Neural cell (in vitro differentiated cells): ENCODE measurements around the gene VPS13D. TPM values are rescaled to one million over a fixed set of nuclear protein-coding genes. Genes with fewer than 3 reads are reported as not detected.
"Not testable (repeated sequence)": the region's sequence is repeated elsewhere in the genome, so short reads cannot be mapped to it uniquely, and the experiment has no call there.

Source experiments
- H2AFZ ChIP-seq: fragments of 200-600, 300-800 bp; sonication (generic), shearing (Covaris generic); 2 replicates; pipeline ENCODE4 v1.6.0; 2014; ENCODE audit warnings: low read depth, mild to moderate bottlenecking, antibody characterized with exemption, low read length, moderate library complexity
- H3F3A ChIP-seq: fragments of 200-600 bp; shearing (Covaris generic); 2 replicates; pipeline ENCODE4 v1.6.1; 2016; ENCODE audit warnings: mild to moderate bottlenecking, moderate library complexity, mixed read lengths, antibody characterized with exemption, low read length; ENCODE audit not compliant: insufficient read depth, poor library complexity, severe bottlenecking
- H3K27ac ChIP-seq: fragments of 200-600, 300-800 bp; sonication (generic), shearing (Covaris generic); 2 replicates; pipeline ENCODE4 v1.5.1; 2014; ENCODE audit warnings: mild to moderate bottlenecking, low read length, moderate library complexity
- H3K27me3 ChIP-seq: fragments of 300-800, 200-600 bp; sonication (generic), shearing (Covaris generic); 2 replicates; pipeline ENCODE4 v1.6.0; 2014; ENCODE audit warnings: mild to moderate bottlenecking, low read depth, low read length, moderate library complexity; ENCODE audit not compliant: insufficient read depth
- H3K36me3 ChIP-seq: fragments of 300-800, 200-600 bp; sonication (generic), shearing (Covaris generic); 2 replicates; pipeline ENCODE4 v1.5.1; 2014; ENCODE audit warnings: mild to moderate bottlenecking, antibody characterized with exemption, low read length, moderate library complexity; ENCODE audit not compliant: insufficient read depth
- H3K4me2 ChIP-seq: fragments of 300-800, 200-600 bp; sonication (generic), shearing (Covaris generic); 2 replicates; pipeline ENCODE4 v1.6.0; 2014; ENCODE audit warnings: mild to moderate bottlenecking, low read length
- H3K4me3 ChIP-seq: fragments of 300-800, 200-600 bp; sonication (generic), shearing (Covaris generic); 2 replicates; pipeline ENCODE4 v1.5.1; 2014; ENCODE audit warnings: mild to moderate bottlenecking, low read length, moderate library complexity
- H3K79me2 ChIP-seq: fragments of 200-600 bp; shearing (Covaris generic); replicated peaks from 2 replicates; pipeline ENCODE4 v1.6.0; 2014; ENCODE audit warnings: mild to moderate bottlenecking, low read length, moderate library complexity; ENCODE audit not compliant: insufficient read depth
- H3K9ac ChIP-seq: fragments of 300-800, 200-600 bp; sonication (generic), shearing (Covaris generic); 2 replicates; pipeline ENCODE4 v1.6.1; 2016; ENCODE audit warnings: mild to moderate bottlenecking, low read length, mixed read lengths
- H3K9me2 ChIP-seq: fragments of 200-600 bp; shearing (Covaris generic); 2 replicates; pipeline ENCODE4 v1.6.1; 2016; ENCODE audit warnings: mild to moderate bottlenecking, low read length, mixed read lengths; ENCODE audit not compliant: insufficient read depth
- H3K9me3 ChIP-seq: fragments of 200-600, 300-800 bp; sonication (generic), shearing (Covaris generic); 2 replicates; pipeline ENCODE4 v1.6.1; 2016; ENCODE audit warnings: mild to moderate bottlenecking, mixed run types, low read length, moderate library complexity, mixed read lengths
- H4K20me1 ChIP-seq: fragments of 200-600 bp; shearing (Covaris generic); 2 replicates; pipeline ENCODE4 v1.6.1; 2016; ENCODE audit warnings: mild to moderate bottlenecking, mixed run types; ENCODE audit not compliant: insufficient read depth
- EP300 ChIP-seq: fragments of 450-650 bp; conservative IDR thresholded peaks from 2 replicates; pipeline ENCODE4 v1.6.1; 2014; ENCODE audit warnings: antibody characterized with exemption, mild to moderate bottlenecking, moderate library complexity; ENCODE audit not compliant: poor library complexity, severe bottlenecking
- EZH2 ChIP-seq: fragments of 200-600, 300-800 bp; shearing (Covaris generic), sonication (generic); IDR thresholded peaks from 2 replicates; pipeline ENCODE4 v1.6.1; 2014; ENCODE audit warnings: antibody characterized with exemption, low read length, borderline replicate concordance, mild to moderate bottlenecking; ENCODE audit not compliant: insufficient read depth, poor library complexity, severe bottlenecking
- MXI1 ChIP-seq: fragments of 450-650 bp; conservative IDR thresholded peaks from 2 replicates; pipeline ENCODE4 v1.6.1; 2014; ENCODE audit warnings: antibody characterized with exemption, mild to moderate bottlenecking; ENCODE audit not compliant: poor library complexity, severe bottlenecking
- POLR2AphosphoS5 ChIP-seq: IDR thresholded peaks from 2 replicates; pipeline ENCODE4 v1.6.1; 2012
- RAD21 ChIP-seq: fragments of 450-650 bp; conservative IDR thresholded peaks from 2 replicates; pipeline ENCODE4 v1.6.1; 2014; ENCODE audit warnings: antibody characterized with exemption, mild to moderate bottlenecking, moderate library complexity
- REST ChIP-seq: IDR thresholded peaks from 2 replicates; pipeline ENCODE4 v1.6.1; 2012; ENCODE audit warnings: borderline replicate concordance
- SMC3 ChIP-seq: fragments of 450-650 bp; conservative IDR thresholded peaks from 2 replicates; pipeline ENCODE4 v1.6.1; 2014; ENCODE audit warnings: antibody characterized with exemption, mild to moderate bottlenecking, moderate library complexity; ENCODE audit not compliant: poor library complexity
- TAF1 ChIP-seq: IDR thresholded peaks from 2 replicates; pipeline ENCODE4 v1.6.1; 2012; ENCODE audit warnings: low read depth
- polyA plus RNA-seq: library from polyadenylated mRNA; depleted of rRNA; stranded (reverse); fragments of >200 nt; gene quantifications from 2 replicates; pipeline ENCODE4 v1.2.3, GENCODE V29; 2014

Gene VPS13D
- polyA plus RNA-seq, 1 donor from 2014 or later: 24.5 TPM

- H3K79me2 ChIP-seq: no peaks in the 10 kb centered on the region
- no peaks in the 10 kb centered on the region for H3K36me3 ChIP-seq
- no peak overlapping the region for H3K9ac ChIP-seq
- no peak for TF ChIP-seq EP300
- TF ChIP-seq MXI1: no peak
- no peak for TF ChIP-seq EZH2
- no peak for TF ChIP-seq RAD21
- TF ChIP-seq POLR2AphosphoS5: no peak
- TF ChIP-seq REST: no peak
- TF ChIP-seq SMC3: no peak
- no peak for TF ChIP-seq TAF1
- no peak overlapping the region for H3K4me2 ChIP-seq
- no peaks in the 10 kb centered on the region for H3K9me3 ChIP-seq
- H3K27ac ChIP-seq: no peak overlapping the region
- no peaks in the 10 kb centered on the region for H3K27me3 ChIP-seq
- no peak overlapping the region for H3K4me3 ChIP-seq
- no peaks in the 10 kb centered on the region for H4K20me1 ChIP-seq
- H3K9me2 ChIP-seq: no peaks in the 10 kb centered on the region
- H2AFZ ChIP-seq: no peak overlapping the region
- H3F3A ChIP-seq: no peaks in the 10 kb centered on the region
Measured at GRCh38 chr1:12537906-12538461, 308.2 kb downstream of the VPS13D start.

- not testable (repeated sequence) for H3K27ac ChIP-seq, H3F3A ChIP-seq, H4K20me1 ChIP-seq, H3K9ac ChIP-seq, H2AFZ ChIP-seq, H3K4me2 ChIP-seq, H3K9me2 ChIP-seq, H3K9me3 ChIP-seq, H3K36me3 ChIP-seq, H3K4me3 ChIP-seq, H3K79me2 ChIP-seq, H3K27me3 ChIP-seq
Measured at GRCh38 chr1:12538536-12538935, 308.7 kb downstream of the VPS13D start.

- Histone ChIP-seq H3K9me3 (no peaks in the 10 kb centered on the region), H3K9me2 (no peaks in the 10 kb centered on the region), H3K27ac (no peak overlapping the region), H3K4me3 (no peak overlapping the region), H3K4me2 (no peak overlapping the region), H3K36me3 (no peaks in the 10 kb centered on the region), H4K20me1 (no peaks in the 10 kb centered on the region), H2AFZ (no peak overlapping the region), H3F3A (no peaks in the 10 kb centered on the region), H3K27me3 (no peaks in the 10 kb centered on the region), H3K9ac (no peak overlapping the region), H3K79me2 (no peaks in the 10 kb centered on the region)
- no peak for TF ChIP-seq MXI1
Measured at GRCh38 chr1:12539320-12539704, 309.5 kb downstream of the VPS13D start.
